AG09309 (cell line): Measurements from ENCODE around the gene KIF5C.

Source experiments
- DNase-seq: peaks from one replicate; pipeline ENCODE4 v3.0.0-alpha.2; 2010; ENCODE audit warnings: low read depth
- H3K4me3 ChIP-seq: 2 replicates; pipeline ENCODE4 v1.5.1; 2011; ENCODE audit warnings: mild to moderate bottlenecking, low read depth, low read length, moderate library complexity; ENCODE audit not compliant: control insufficient read depth
- CTCF ChIP-seq: IDR thresholded peaks from 2 replicates; pipeline ENCODE4 v1.5.1; 2011; ENCODE audit warnings: mild to moderate bottlenecking, low read depth, low read length, inconsistent platforms; ENCODE audit not compliant: insufficient read depth, control insufficient read depth; ENCODE audit errors: missing control alignments

KIF5C gene

GRCh38 chr2:149021761-149022160 is 146.7 kb downstream of the KIF5C start:
- DNase-seq, result no peak
- no peak for TF ChIP-seq CTCF
- no peak overlapping the region for H3K4me3 ChIP-seq

GRCh38 chr2:149023091-149023490 is 148.1 kb downstream of the KIF5C start:
- DNase-seq, result no peak
- no peak for TF ChIP-seq CTCF
- H3K4me3 ChIP-seq, result no peak overlapping the region

GRCh38 chr2:149027590-149028250 is 152.7 kb downstream of the KIF5C start:
- no peak for DNase-seq
- H3K4me3 ChIP-seq, result no peak overlapping the region
- TF ChIP-seq CTCF, result no peak

GRCh38 chr2:149028377-149028776 is 153.3 kb downstream of the KIF5C start:
- no peak overlapping the region for H3K4me3 ChIP-seq
- DNase-seq, result no peak
- TF ChIP-seq CTCF, result no peak

GRCh38 chr2:149028891-149029290 is 153.9 kb downstream of the KIF5C start:
- H3K4me3 ChIP-seq, result no peak overlapping the region
- no peak for TF ChIP-seq CTCF

GRCh38 chr2:149029307-149029965 is 154.4 kb downstream of the KIF5C start:
- no peak overlapping the region for H3K4me3 ChIP-seq
- no peak for TF ChIP-seq CTCF
- no peak for DNase-seq

More at GRCh38 chr2:149028891-149029290, 153.9 kb downstream of the KIF5C start:
- DNase-seq, result no peak
